K562 (cell line): ENCODE results near the gene CDIPT. TPM values are rescaled to one million over a fixed set of nuclear protein-coding genes. Genes with fewer than 3 reads are reported as not detected.

Source experiments
- ATF1 ChIP-seq, 2 experiments: fragments of 450-650 bp in 1 of 2; IDR thresholded peaks; 2 replicates each; pipeline ENCODE4 v1.6.1; 2016; ENCODE audit warnings: missing compliant biosample characterization in 1 of 2, missing genetic modification characterization in 1 of 2
- C11orf30 ChIP-seq: fragments of 450-650 bp; IDR thresholded peaks from 2 replicates; pipeline ENCODE4 v1.6.1; 2016; ENCODE audit warnings: low read depth, mild to moderate bottlenecking
- CC2D1A ChIP-seq: fragments of 450-650 bp; IDR thresholded peaks from 2 replicates; pipeline ENCODE4 v1.6.1; 2017; ENCODE audit warnings: mild to moderate bottlenecking
- CEBPB ChIP-seq: fragments of 450-650 bp; IDR thresholded peaks from 2 replicates; pipeline ENCODE4 v1.6.1; 2016; ENCODE audit warnings: missing genetic modification characterization, missing compliant biosample characterization
- EGR1 ChIP-seq: fragments of 450-650 bp; conservative IDR thresholded peaks from 2 replicates; pipeline ENCODE4 v1.6.1; 2017; ENCODE audit warnings: mild to moderate bottlenecking
- FOXJ2 ChIP-seq: fragments of 200-800 bp; sonication (Bioruptor generic); IDR thresholded peaks from 2 replicates; pipeline ENCODE4 v1.6.1; 2016; ENCODE audit warnings: missing genetic modification characterization, missing compliant biosample characterization
- GATAD2A ChIP-seq: fragments of 450-650 bp; IDR thresholded peaks from 2 replicates; pipeline ENCODE4 v1.6.1; 2017
- KAT2B ChIP-seq: IDR thresholded peaks from one replicate; pipeline ENCODE4 v1.6.1; 2012; ENCODE audit warnings: low read depth, mild to moderate bottlenecking, control low read depth, inconsistent platforms, low read length, moderate library complexity
- LCOR ChIP-seq: sonication (generic); formaldehyde crosslinking; IDR thresholded peaks from 2 replicates; pipeline ENCODE4 v1.8.0; 2022; ENCODE audit warnings: mild to moderate bottlenecking, missing genetic modification reagents
- LEF1 ChIP-seq: fragments of 450-650 bp; IDR thresholded peaks from 2 replicates; pipeline ENCODE4 v1.6.1; 2016; ENCODE audit warnings: mild to moderate bottlenecking
- NFE2 ChIP-seq: IDR thresholded peaks from 2 replicates; pipeline ENCODE4 v1.6.1; 2014; ENCODE audit warnings: antibody characterized with exemption, low read depth
- NUFIP1 ChIP-seq: fragments of 450-650 bp; IDR thresholded peaks from 2 replicates; pipeline ENCODE4 v1.6.1; 2018; ENCODE audit not compliant: partially characterized antibody
- OTX1 ChIP-seq: fragments of 450-650 bp; formaldehyde crosslinking; IDR thresholded peaks from 2 replicates; pipeline ENCODE4 v1.4.0; 2022; ENCODE audit warnings: mild to moderate bottlenecking
- TCF3 ChIP-seq: sonication (generic); formaldehyde crosslinking; IDR thresholded peaks from 2 replicates; pipeline ENCODE4 v1.4.0; 2020; ENCODE audit warnings: mild to moderate bottlenecking, missing genetic modification reagents
- ZFX ChIP-seq: sonication (generic); formaldehyde crosslinking; IDR thresholded peaks from 2 replicates; pipeline ENCODE4 v1.8.0; 2022; ENCODE audit warnings: mild to moderate bottlenecking, missing genetic modification reagents, moderate library complexity
- ZNF24 ChIP-seq: fragments of 450-650 bp; IDR thresholded peaks from 2 replicates; pipeline ENCODE4 v1.6.1; 2016
- ZNF586 ChIP-seq: fragments of 450-650 bp; formaldehyde crosslinking; conservative IDR thresholded peaks from 2 replicates; pipeline ENCODE4 v1.4.0; 2020; ENCODE audit warnings: mild to moderate bottlenecking, moderate library complexity
- ZNF766 ChIP-seq: fragments of 200-800 bp; sonication (Bioruptor generic); conservative IDR thresholded peaks from 2 replicates; pipeline ENCODE4 v1.6.1; 2016; ENCODE audit warnings: missing genetic modification characterization, missing compliant biosample characterization
- polyA plus RNA-seq, 8 experiments: library from polyadenylated mRNA; depleted of rRNA in 4 of 8; stranded (reverse) in 5 of 8; unstranded in 3 of 8; fragments of >200 nt; fragmentation: Nextera tagmentation in 2 of 8; fragmentation: Illumina TruSeq in 1 of 8; extraction: Ambion mirVana in 2 of 8; extraction: Trizol in 1 of 8; gene quantifications; 2 replicates each; pipeline versions ENCODE4 v1.2.1 to v1.2.3, GENCODE V29; 2011 to 2014; ENCODE audit warnings: inconsistent platforms in 1 of 8, missing spikeins in 1 of 8
- total RNA-seq, 7 experiments: library from RNA; depleted of rRNA in 6 of 7; stranded (reverse); fragments of >200 nt in 6 of 7; fragmentation: Illumina TruSeq in 2 of 7; extraction: Trizol in 2 of 7; gene quantifications; 2 replicates each; pipeline versions ENCODE4 v1.2.1 to v1.2.3, GENCODE V29; 2011 to 2021; ENCODE audit warnings: low replicate concordance in 1 of 7
- TF ChIP-seq, protein P1 (sequence below): fragments of 450-650 bp; formaldehyde crosslinking; conservative IDR thresholded peaks from 2 replicates; pipeline ENCODE4 v1.4.0; 2022; ENCODE audit warnings: mild to moderate bottlenecking, missing genetic modification characterization
- TF ChIP-seq, protein P2 (sequence below): fragments of 450-650 bp; IDR thresholded peaks from 2 replicates; pipeline ENCODE4 v1.7.1; 2018; ENCODE audit warnings: mild to moderate bottlenecking, low read depth; ENCODE audit not compliant: partially characterized antibody

CDIPT gene
- total and polyA plus RNA-seq, 9 of the 15 experiments (the other 6 are each of a cell fraction or from before 2014, with no cell fraction given), result 1.3 to 37.0 (median 23.0) TPM

DNA sequence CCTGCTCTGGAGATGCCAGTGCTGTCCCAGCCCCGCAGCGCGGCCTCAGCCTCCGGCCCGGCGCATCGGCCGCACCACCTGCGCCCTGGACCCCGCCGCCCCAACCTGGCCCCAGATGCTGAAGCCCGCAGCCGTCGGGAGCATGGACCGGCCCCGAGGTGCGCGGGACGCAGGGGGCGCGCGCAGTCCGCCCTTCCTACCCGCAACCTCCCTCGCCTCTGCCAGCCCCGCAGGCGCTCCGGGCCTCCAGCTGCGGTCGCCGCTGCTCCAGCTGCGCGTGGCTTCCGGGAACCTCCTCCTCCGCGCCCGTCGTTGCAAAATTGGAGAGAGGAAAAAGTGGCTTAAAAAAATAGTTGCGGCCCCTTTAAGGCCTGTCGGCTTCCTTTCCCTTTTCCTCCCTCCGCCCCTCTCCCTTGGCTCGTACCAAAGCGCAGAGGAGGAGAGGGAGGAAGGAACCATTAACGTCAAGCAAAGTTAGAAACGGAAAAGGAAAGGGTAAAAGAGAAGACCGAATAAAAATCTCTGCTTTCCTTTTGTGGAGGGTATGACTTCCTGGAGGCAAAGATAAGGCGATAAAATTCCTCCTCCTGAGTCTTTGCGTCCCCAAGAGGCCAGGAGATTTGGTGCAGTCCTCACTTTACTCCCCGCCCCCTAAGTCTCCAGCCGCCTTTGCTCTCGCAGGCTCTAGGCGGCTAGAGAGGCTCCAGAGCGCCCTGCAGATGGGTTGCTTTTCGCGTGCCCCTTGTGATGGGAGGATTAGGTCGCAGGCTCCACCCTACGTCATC lies at the start of gene CDIPT (continued):
- TF ChIP-seq ZNF24 (no peak), ZFX (CRISPR knock-in tag) (peak; percentile 53), CC2D1A (peak; percentile 89), KAT2B (peak; percentile 64), FOXJ2 (no peak), CEBPB (tag) (peak; percentile 78), LEF1 (peak; percentile 62; the same call in 1 of the 2 replicates), GATAD2A (0 out of 2 replicates have a peak, but pooled peaks have one; percentile 30), ZNF766 (CRISPR knock-in tag) (peak; percentile 70; the same call in 1 of the 2 replicates), NFE2 (peak; percentile 14; the same call in 1 of the 2 replicates), OTX1 (CRISPR knock-in tag) (no peak; the same call in 1 of the 2 replicates), EGR1 (peak; percentile 47), TCF3 (CRISPR knock-in tag) (peak; percentile 26; the same call in 1 of the 2 replicates), NUFIP1 (peak; percentile 95), LCOR (CRISPR knock-in tag) (peak; percentile 41; the same call in 1 of the 2 replicates), ATF1 (CRISPR knock-in tag; IDR thresholded peaks at IDR 0.05) (no peak), ATF1 (tag; IDR thresholded peaks at IDR 0.05) (peak; percentile 96; the same call in 1 of the 2 replicates), ZNF586 (no peak), C11orf30 (peak; percentile 15; the same call in 1 of the 2 replicates)
- TF ChIP-seq, protein P1, sequence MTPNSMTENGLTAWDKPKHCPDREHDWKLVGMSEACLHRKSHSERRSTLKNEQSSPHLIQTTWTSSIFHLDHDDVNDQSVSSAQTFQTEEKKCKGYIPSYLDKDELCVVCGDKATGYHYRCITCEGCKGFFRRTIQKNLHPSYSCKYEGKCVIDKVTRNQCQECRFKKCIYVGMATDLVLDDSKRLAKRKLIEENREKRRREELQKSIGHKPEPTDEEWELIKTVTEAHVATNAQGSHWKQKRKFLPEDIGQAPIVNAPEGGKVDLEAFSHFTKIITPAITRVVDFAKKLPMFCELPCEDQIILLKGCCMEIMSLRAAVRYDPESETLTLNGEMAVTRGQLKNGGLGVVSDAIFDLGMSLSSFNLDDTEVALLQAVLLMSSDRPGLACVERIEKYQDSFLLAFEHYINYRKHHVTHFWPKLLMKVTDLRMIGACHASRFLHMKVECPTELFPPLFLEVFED (CRISPR knock-in tag), result 0 out of 2 replicates have a peak, but pooled peaks have one; percentile 17
- TF ChIP-seq, protein P2, sequence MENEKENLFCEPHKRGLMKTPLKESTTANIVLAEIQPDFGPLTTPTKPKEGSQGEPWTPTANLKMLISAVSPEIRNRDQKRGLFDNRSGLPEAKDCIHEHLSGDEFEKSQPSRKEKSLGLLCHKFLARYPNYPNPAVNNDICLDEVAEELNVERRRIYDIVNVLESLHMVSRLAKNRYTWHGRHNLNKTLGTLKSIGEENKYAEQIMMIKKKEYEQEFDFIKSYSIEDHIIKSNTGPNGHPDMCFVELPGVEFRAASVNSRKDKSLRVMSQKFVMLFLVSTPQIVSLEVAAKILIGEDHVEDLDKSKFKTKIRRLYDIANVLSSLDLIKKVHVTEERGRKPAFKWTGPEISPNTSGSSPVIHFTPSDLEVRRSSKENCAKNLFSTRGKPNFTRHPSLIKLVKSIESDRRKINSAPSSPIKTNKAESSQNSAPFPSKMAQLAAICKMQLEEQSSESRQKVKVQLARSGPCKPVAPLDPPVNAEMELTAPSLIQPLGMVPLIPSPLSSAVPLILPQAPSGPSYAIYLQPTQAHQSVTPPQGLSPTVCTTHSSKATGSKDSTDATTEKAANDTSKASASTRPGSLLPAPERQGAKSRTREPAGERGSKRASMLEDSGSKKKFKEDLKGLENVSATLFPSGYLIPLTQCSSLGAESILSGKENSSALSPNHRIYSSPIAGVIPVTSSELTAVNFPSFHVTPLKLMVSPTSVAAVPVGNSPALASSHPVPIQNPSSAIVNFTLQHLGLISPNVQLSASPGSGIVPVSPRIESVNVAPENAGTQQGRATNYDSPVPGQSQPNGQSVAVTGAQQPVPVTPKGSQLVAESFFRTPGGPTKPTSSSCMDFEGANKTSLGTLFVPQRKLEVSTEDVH, result peak; percentile 30
